Activated CD8-positive, alpha-beta memory T cell treated with anti-CD3 and anti-CD28 coated beads for 1 hour (primary cell): ENCODE results near the gene PTK6.
"Not testable (repeated sequence)": the region's sequence is repeated elsewhere in the genome, so short reads cannot be mapped to it uniquely, and the experiment has no call there.

Experiments
- DNase-seq, 2 donors: peaks; one replicate each; pipeline ENCODE4 v3.0.0-alpha.2; 2020; ENCODE audit warnings: low read depth in 1 of 2; ENCODE audit errors: extremely low read depth in 1 of 2

PTK6 gene

GRCh38 chr20:63536997-63537524 is at the start of gene PTK6:
PTK6 (minus strand) TSS chr20:63537376; CDS start chr20:63537314, 62 bp downstream.
- no peak for DNase-seq

DNA sequence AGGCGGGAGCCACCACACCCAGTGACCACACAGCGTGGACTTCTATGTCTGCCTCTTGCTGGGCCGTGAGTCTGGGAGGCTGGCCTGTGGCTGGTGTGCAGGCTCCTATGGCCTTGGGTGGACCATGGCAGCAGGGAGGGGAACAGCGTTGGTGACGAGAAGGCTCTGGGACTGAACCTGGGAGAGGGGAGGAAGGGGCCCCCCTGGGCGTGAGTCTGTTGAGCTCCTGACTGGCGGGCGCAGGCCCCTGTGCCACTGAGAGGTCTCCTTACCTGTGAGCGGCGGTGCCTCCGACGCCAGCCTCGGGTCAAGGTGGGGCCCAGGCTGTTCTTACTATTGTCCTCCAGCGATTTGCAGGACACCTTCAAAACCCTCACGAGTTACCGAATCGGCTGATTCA is 49.6 kb upstream of the PTK6 start:
- no peak for DNase-seq

- no peak for DNase-seq
Observed at GRCh38 chr20:63585616-63586565, 48.7 kb upstream of the PTK6 start.

DNA sequence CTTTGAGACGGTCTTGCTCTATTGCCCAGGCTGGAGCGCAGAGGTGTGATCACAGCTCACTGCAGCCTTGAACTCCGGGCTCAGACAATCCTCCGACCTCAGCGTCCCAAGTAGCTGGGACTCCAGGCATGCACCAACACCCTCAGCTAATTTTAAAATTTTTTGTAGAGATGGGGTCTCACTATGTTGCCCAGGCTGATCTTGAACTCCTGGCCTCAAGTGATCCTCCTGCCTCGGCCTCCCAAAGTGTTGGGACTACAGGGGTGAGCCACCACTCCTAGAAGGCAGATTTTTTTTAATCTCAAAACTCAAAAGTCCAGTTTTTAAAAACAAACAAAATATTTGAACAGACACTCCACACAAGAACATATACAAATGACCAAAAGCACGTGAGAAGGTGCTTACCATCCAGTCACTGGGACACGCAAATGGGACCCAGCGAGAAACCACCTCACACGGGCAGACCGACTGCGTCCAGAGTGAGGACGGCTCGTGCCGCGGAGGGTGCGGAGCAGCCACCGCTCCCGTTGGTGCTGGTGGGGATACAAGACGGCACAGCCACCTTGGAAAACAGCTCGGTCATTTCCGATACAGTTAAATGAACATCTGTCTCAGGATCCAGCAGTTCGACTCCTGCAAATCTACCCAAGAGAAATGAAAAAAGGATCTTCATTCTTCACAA is 45.3 kb upstream of the PTK6 start:
- DNase-seq: no peak

DNA sequence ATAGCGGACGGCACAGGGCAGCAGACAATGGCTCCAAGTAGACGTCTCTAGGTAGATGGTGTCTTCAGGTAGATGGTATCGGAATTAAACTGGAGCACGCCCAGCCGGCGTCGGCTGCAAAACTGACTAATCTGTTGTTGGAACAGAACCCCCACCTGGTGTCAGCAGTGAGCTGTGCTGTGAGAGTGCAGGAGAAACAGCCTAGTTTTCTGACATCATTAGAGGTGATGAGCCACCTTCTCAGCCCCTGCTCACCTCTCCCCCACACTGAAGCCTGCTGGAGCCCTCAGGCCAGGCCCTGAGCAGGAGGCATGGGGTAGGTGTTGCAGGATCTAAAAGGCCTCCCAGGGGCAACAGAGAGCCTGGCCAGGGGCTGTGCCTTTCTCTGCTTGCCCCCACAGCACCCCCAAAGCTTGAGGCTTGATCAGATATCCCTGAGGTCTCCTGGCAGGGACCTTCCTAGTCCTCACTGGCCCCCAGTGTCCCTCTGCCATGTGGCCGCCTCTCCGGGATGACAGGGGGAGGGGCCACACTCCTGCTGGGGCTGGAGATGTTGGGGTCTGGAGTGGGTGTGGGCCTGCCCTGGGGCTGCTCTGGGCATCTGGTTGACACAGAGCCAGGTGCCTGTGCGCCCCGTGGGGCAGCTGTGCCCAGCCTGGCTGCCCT is 43.8 kb upstream of the PTK6 start:
- DNase-seq: peak; percentile 42 to 59

DNA sequence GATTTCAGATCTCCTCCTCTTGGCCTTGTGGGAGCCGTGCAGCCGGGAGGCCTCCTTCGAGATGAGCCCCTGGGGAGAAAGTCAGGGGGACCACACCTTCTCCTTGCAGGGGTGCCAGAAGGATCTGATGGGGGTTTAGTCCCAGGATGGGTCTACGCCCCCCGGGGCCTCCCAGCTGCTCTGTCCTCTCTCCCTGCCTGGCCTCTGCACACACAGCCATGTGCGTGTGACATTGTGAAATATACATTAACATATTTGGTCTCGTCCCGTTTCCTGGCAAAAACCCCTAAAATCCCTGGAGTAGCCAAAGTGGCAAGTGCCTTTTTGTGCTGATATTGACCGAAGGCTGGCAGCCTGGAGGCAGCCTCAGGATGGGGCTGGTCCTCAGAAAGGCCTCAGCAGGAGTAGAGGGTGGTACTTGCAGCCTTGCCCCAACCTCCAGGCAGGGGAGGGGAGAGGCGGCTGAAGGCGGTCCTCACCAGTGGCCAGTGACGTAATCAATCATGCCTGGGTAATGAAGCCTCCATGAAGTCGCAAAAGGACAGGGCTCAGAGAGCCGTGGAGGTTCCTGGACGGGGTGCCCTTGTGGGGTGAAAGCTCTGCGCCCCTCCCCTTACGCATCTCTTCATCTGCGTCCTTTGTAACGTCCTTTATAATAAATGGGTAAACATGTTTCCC is 42.0 kb upstream of the PTK6 start:
- DNase-seq: no peak

DNA sequence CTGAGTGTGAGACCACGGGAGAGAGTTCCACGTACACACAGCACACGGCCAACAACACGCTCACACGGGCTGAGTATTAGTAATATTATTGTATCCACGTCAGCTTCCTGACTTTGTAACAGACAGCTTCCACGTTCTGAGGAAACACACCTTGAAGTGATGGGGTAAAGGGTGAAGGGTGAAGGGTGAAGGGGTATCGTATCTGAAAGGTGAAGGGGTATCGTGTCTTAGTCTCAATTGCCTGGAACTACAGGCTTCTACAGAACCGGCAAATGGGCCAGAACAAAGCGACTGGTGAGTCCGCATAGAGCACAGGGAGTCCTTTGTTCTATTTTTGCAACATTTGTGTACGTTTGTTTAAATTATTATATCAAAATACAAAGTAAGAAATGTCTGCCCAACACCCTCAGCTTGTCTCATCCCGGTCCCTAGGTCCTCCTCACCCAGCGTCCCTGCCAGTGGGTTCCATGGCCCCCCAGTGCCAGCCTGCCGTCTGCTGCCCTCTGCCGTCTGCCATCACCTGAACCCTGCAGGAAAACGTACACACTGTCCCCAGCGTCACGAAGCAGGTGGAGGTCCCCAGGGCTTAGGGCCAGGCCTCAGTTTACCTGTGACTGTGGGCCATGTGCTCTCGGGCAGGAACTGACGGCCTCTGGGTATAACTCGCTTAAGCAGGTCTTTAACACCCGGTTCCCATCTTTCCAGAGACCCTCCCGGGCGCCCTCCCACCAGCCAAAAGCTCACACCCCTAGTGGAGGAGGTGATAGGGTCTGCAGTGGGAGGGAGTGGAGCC is 41.2 kb upstream of the PTK6 start:
- no peak for DNase-seq

GRCh38 chr20:63577317-63577894 is 40.2 kb upstream of the PTK6 start:
- no peak for DNase-seq

- DNase-seq: no peak
Observed at GRCh38 chr20:63576311-63576710, 39.1 kb upstream of the PTK6 start.

GRCh38 chr20:63574829-63575743 is 37.9 kb upstream of the PTK6 start:
- no peak for DNase-seq

GRCh38 chr20:63574156-63574828 is 37.1 kb upstream of the PTK6 start, which contains the start of gene HELZ2:
HELZ2 (minus strand) TSS chr20:63574239; CDS start chr20:63572385, 1,854 bp downstream.
- DNase-seq: peak; percentile 30 to 60

DNA sequence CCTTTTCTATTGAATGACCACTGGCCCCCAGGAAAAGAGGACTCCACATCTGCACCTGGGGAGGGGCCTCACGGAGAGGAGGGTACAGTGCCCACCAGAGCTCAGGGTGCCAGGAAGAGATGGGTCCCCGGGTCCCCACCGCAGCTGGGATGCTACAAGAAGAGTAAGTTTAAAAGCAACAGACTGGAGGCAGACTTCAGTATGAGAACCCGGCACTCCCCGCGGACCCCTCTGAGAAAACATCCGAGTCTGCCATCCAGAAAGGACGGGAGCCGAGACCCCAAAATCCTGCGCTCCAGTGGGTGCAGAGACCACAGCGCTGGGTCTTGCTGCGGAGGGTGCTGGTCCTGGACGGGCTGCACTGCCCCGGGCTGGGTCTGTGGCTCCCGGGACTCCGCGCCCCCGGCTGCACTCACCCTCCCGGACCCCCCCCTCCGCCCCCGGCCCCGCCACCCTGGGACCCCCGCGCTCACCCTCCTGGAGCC is 36.5 kb upstream of the PTK6 start:
- no peak for DNase-seq

GRCh38 chr20:63572788-63573646 is 35.8 kb upstream of the PTK6 start:
- no peak for DNase-seq

GRCh38 chr20:63572071-63572787 is 35.1 kb upstream of the PTK6 start:
- no peak for DNase-seq

- DNase-seq: not testable (repeated sequence)
Observed at GRCh38 chr20:63571087-63571478, 33.9 kb upstream of the PTK6 start.
